Choroid plexus epithelial cell (primary cell): ENCODE data around the gene ENPP3.

Source experiments
- DNase-seq: peaks from one replicate; pipeline ENCODE4 v3.0.0-alpha.2; 2010; ENCODE audit warnings: low read depth
- H3K4me3 ChIP-seq: 2 replicates; pipeline ENCODE4 v1.5.1; 2011; ENCODE audit warnings: low read depth, mild to moderate bottlenecking, control low read depth, low read length, moderate library complexity
- TF ChIP-seq, protein P1 (sequence below): conservative IDR thresholded peaks from 2 replicates; pipeline ENCODE4 v1.5.1; 2011; ENCODE audit warnings: low read depth, mild to moderate bottlenecking, control low read depth, inconsistent platforms, low read length, moderate library complexity

Gene ENPP3

DNA sequence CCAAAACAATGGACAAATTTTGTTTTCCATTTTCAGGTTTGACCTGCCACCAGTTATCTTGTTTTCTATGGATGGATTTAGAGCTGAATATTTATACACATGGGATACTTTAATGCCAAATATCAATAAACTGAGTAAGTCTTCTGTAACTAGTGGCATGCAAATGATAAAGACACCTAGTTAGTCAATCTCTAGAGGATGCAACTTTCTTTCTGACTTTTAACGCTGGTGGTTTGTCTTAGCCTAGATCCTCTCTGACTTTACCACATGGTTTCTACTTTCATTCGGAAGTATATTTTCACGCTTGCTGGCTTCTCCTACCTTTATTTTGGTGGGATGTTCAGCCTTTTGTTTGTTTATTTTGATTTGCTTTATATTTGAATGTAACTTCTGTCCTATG lies 21.2 kb downstream of the ENPP3 start:
- DNase-seq, result no peak
- no peak overlapping the region for H3K4me3 ChIP-seq
- TF ChIP-seq, protein P1, sequence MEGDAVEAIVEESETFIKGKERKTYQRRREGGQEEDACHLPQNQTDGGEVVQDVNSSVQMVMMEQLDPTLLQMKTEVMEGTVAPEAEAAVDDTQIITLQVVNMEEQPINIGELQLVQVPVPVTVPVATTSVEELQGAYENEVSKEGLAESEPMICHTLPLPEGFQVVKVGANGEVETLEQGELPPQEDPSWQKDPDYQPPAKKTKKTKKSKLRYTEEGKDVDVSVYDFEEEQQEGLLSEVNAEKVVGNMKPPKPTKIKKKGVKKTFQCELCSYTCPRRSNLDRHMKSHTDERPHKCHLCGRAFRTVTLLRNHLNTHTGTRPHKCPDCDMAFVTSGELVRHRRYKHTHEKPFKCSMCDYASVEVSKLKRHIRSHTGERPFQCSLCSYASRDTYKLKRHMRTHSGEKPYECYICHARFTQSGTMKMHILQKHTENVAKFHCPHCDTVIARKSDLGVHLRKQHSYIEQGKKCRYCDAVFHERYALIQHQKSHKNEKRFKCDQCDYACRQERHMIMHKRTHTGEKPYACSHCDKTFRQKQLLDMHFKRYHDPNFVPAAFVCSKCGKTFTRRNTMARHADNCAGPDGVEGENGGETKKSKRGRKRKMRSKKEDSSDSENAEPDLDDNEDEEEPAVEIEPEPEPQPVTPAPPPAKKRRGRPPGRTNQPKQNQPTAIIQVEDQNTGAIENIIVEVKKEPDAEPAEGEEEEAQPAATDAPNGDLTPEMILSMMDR, result no peak

GRCh38 chr6:131660195-131660594 lies 23.1 kb downstream of the ENPP3 start:
- TF ChIP-seq, protein P1, result no peak
- peak; percentile 4 for DNase-seq
- H3K4me3 ChIP-seq, result no peak overlapping the region

- H3K4me3 ChIP-seq, result no peak overlapping the region
- TF ChIP-seq, protein P1, result no peak
- no peak for DNase-seq
Measured at GRCh38 chr6:131663578-131664165, 26.6 kb downstream of the ENPP3 start.

DNA sequence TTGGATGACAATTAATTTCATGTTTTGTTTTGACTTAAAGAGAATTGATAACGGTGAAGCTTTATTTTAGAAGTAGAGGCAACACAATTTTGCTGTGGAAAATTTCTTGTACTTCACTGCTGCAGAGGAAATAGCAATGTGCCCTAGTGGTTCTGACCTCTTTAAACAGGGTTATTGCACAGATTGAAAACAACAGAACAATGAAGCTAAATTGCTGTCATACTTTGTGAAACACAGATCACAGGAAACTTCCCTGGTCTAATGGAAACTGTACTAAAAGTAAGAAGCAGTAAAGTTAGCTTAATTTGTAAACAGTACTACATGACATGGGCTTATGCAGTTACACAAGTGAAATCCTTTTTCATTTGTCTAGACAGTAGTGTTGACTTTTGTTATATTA lies 32.8 kb downstream of the ENPP3 start:
- TF ChIP-seq, protein P1, result no peak
- DNase-seq, result peak; percentile 57
- no peak overlapping the region for H3K4me3 ChIP-seq

- H3K4me3 ChIP-seq, result no peak overlapping the region
- TF ChIP-seq, protein P1, result no peak
- no peak for DNase-seq
Measured at GRCh38 chr6:131673184-131673583, 36.1 kb downstream of the ENPP3 start.

- TF ChIP-seq, protein P1, result no peak
- H3K4me3 ChIP-seq, result no peak overlapping the region
- DNase-seq, result no peak
Measured at GRCh38 chr6:131678442-131678841, 41.3 kb downstream of the ENPP3 start.

GRCh38 chr6:131680868-131681267 lies 43.8 kb downstream of the ENPP3 start:
- TF ChIP-seq, protein P1, result no peak

More at GRCh38 chr6:131680868-131681267, 43.8 kb downstream of the ENPP3 start:
- no peak overlapping the region for H3K4me3 ChIP-seq
- DNase-seq, result no peak
